ENCODE data around the gene ADCY3. TPM values are rescaled to one million over a fixed set of nuclear protein-coding genes. Genes with fewer than 3 reads are reported as not detected.

Gene ADCY3
- total RNA-seq, 1 experiment from 2014 or later = 71.1 TPM

DNA sequence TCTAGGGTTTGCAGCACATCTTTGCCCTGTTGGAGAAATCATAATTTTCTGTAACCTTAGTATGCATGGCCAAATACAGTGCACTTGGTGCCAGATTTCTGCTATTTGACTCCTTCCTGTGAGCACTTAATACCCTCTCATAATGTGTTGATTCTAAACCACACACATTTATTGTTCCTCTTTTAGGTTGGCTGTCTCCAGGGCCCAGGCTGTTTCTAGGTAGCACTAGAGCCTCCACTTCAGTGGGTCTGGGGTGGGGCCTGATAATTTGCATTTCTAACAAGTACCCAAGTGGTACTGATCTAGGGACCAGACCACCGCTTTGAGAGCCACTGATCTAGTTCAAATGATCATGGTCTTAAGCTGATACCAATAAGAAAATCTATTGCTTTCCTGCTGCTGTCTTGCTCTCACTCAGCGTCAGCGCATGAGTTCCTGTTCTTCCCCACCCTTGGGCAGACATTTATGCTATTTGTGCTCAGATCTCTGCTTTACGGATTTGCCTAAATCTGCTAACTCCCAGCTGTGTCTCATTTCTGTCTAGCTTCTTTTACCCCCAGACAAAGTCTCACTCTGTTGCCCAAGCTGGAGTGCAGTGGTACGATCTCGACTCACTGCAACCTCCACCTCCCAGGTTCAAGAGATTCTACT is 134.2 kb downstream of the ADCY3 start:
- Histone ChIP-seq H3K9ac (ENCODE audit: low read length) (no peak overlapping the region), H3K27ac (ENCODE audit: low read depth, low read length) (no peak overlapping the region), H3K4me1 (ENCODE audit: control insufficient read depth in 1 of 2, insufficient read depth in 2 of 2, low read length in 2 of 2) (peaks cover 0 to 4% of the 10 kb centered on the region in 2 experiments; a peak in 2 of 4 replicates), H3K4me3 (replicated peaks in 1 of 2; ENCODE audit: low read depth in 1 of 2, low read length in 2 of 2) (no peak overlapping the region), H3K4me2 (ENCODE audit: low read length) (no peak overlapping the region), H3K79me2 (ENCODE audit: insufficient read depth, low read length) (no peaks in the 10 kb centered on the region), H3K9me2 (ENCODE audit: insufficient read depth) (no peaks in the 10 kb centered on the region), H4K20me1 (ENCODE audit: insufficient read depth) (no peaks in the 10 kb centered on the region), H2AFZ (ENCODE audit: low read depth, low read length, poor library complexity, severe bottlenecking) (no peak overlapping the region), H3K9me3 (ENCODE audit: control insufficient read depth in 1 of 2, insufficient read depth in 1 of 2, low read depth in 1 of 2, low read length in 2 of 2) (no peaks in the 10 kb centered on the region), H3K36me3 (ENCODE audit: control insufficient read depth in 1 of 2, insufficient read depth in 2 of 2, low read length in 2 of 2) (no peaks in the 10 kb centered on the region), H3K27me3 (ENCODE audit: insufficient read depth, low read length) (no peaks in the 10 kb centered on the region)
- ATAC-seq = no peak
- intact Hi-C loops (cut with micrococcal nuclease) = no loop called here
- POLR2A ChIA-PET = no interaction called here
- BruUV-seq (replicated peaks) = no TSS peak
- CTCF ChIA-PET = no interaction called here
- RAD21 ChIA-PET (ENCODE audit: low non-redundant PET in 1 of 2, low total read pairs in 2 of 2, uncharacterized antibody in 2 of 2, unreplicated experiment in 2 of 2) = no interaction called here
- DNase-seq (ENCODE audit: low read depth, low spot score) = no peak
- TF ChIP-seq SRF (IDR thresholded peaks at IDR 0.05; ENCODE audit: low read depth) = no peak
- no peak for TF ChIP-seq YY1 (IDR thresholded peaks at IDR 0.05; ENCODE audit: extremely low read depth, insufficient replicate concordance, low read depth, low read length)
- TF ChIP-seq RAD21 (IDR thresholded peaks at IDR 0.05; ENCODE audit: low read depth) = no peak
- TF ChIP-seq POLR2A (IDR thresholded peaks at IDR 0.05; ENCODE audit: borderline replicate concordance, extremely low read depth, insufficient read depth, insufficient read length) = no peak
- TF ChIP-seq, protein P1, sequence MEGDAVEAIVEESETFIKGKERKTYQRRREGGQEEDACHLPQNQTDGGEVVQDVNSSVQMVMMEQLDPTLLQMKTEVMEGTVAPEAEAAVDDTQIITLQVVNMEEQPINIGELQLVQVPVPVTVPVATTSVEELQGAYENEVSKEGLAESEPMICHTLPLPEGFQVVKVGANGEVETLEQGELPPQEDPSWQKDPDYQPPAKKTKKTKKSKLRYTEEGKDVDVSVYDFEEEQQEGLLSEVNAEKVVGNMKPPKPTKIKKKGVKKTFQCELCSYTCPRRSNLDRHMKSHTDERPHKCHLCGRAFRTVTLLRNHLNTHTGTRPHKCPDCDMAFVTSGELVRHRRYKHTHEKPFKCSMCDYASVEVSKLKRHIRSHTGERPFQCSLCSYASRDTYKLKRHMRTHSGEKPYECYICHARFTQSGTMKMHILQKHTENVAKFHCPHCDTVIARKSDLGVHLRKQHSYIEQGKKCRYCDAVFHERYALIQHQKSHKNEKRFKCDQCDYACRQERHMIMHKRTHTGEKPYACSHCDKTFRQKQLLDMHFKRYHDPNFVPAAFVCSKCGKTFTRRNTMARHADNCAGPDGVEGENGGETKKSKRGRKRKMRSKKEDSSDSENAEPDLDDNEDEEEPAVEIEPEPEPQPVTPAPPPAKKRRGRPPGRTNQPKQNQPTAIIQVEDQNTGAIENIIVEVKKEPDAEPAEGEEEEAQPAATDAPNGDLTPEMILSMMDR (IDR thresholded peaks at IDR 0.05 in 2 of 3, conservative IDR thresholded peaks at IDR 0.05 in 1 of 3; ENCODE audit: borderline replicate concordance in 1 of 3, insufficient read depth in 1 of 3, low read depth in 2 of 3, low read length in 2 of 3) = no peak

DNA sequence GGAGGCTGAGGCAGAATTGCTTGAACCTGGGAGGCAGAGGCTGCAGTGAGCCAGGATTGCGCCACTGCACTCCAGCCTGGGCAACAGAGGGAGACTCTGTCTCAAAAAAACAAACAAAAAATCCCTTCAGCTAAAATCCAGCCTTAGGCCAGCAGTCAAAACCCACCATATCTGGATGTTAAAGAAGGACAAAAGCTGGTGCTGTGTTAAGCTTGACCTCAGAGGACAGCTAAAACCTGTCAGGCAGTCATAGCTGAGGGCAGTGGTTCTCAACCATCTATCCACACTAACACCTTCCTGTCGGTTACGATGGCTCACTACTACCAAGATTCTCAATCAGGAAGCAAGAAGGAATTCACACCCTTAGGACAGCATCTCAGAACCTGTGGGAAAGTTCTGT is 136.4 kb downstream of the ADCY3 start:
- Histone ChIP-seq H3K36me3 (ENCODE audit: control insufficient read depth in 1 of 2, insufficient read depth in 2 of 2, low read length in 2 of 2) (no peaks in the 10 kb centered on the region), H4K20me1 (ENCODE audit: insufficient read depth) (no peaks in the 10 kb centered on the region), H2AFZ (ENCODE audit: low read depth, low read length, poor library complexity, severe bottlenecking) (no peak overlapping the region), H3K27me3 (ENCODE audit: insufficient read depth, low read length) (no peaks in the 10 kb centered on the region), H3K79me2 (ENCODE audit: insufficient read depth, low read length) (no peaks in the 10 kb centered on the region), H3K4me1 (ENCODE audit: control insufficient read depth in 1 of 2, insufficient read depth in 2 of 2, low read length in 2 of 2) (no peaks in the 10 kb centered on the region), H3K9me3 (ENCODE audit: control insufficient read depth in 1 of 2, insufficient read depth in 1 of 2, low read depth in 1 of 2, low read length in 2 of 2) (no peaks in the 10 kb centered on the region), H3K4me2 (ENCODE audit: low read length) (no peak overlapping the region), H3K27ac (ENCODE audit: low read depth, low read length) (no peak overlapping the region), H3K9me2 (ENCODE audit: insufficient read depth) (no peaks in the 10 kb centered on the region), H3K4me3 (replicated peaks in 1 of 2; ENCODE audit: low read depth in 1 of 2, low read length in 2 of 2) (no peak overlapping the region), H3K9ac (ENCODE audit: low read length) (no peak overlapping the region)
- DNase-seq (ENCODE audit: low read depth, low spot score) = no peak
- TF ChIP-seq SIN3A (IDR thresholded peaks at IDR 0.05; ENCODE audit: low read depth) = no peak
- TF ChIP-seq, protein P2, sequence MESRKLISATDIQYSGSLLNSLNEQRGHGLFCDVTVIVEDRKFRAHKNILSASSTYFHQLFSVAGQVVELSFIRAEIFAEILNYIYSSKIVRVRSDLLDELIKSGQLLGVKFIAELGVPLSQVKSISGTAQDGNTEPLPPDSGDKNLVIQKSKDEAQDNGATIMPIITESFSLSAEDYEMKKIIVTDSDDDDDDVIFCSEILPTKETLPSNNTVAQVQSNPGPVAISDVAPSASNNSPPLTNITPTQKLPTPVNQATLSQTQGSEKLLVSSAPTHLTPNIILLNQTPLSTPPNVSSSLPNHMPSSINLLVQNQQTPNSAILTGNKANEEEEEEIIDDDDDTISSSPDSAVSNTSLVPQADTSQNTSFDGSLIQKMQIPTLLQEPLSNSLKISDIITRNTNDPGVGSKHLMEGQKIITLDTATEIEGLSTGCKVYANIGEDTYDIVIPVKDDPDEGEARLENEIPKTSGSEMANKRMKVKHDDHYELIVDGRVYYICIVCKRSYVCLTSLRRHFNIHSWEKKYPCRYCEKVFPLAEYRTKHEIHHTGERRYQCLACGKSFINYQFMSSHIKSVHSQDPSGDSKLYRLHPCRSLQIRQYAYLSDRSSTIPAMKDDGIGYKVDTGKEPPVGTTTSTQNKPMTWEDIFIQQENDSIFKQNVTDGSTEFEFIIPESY (IDR thresholded peaks at IDR 0.05; ENCODE audit: extremely low read depth, insufficient replicate concordance, low read length) = no peak
- CTCF ChIA-PET = no interaction called here
- BruUV-seq (replicated peaks) = no TSS peak
- POLR2A ChIA-PET = no interaction called here
- no peak for ATAC-seq
- RAD21 ChIA-PET (ENCODE audit: low non-redundant PET in 1 of 2, low total read pairs in 2 of 2, uncharacterized antibody in 2 of 2, unreplicated experiment in 2 of 2) = no interaction called here
- intact Hi-C loops (cut with micrococcal nuclease) = no loop called here

Measured in HCT116 (cell line).